Neuronal stem cell (in vitro differentiated cells): Measurements from ENCODE around the gene PDLIM5.

Experiments used
- DNase-seq: peaks from one replicate; pipeline ENCODE4 v3.0.0-alpha.2; 2013; ENCODE audit warnings: low spot score
- H2AFZ ChIP-seq: one replicate; pipeline ENCODE4 v1.6.1; 2013; ENCODE audit warnings: mild to moderate bottlenecking, low read length, inconsistent platforms
- H2AK5ac ChIP-seq: 2 replicates; pipeline ENCODE4 v1.6.1; 2013; ENCODE audit warnings: low read depth, mild to moderate bottlenecking, inconsistent platforms, low read length, moderate library complexity, mixed read lengths
- H2BK120ac ChIP-seq: 2 replicates; pipeline ENCODE4 v1.6.1; 2013; ENCODE audit warnings: low read depth, mild to moderate bottlenecking, inconsistent platforms, low read length, moderate library complexity, mixed read lengths
- H2BK12ac ChIP-seq: one replicate; pipeline ENCODE4 v1.6.1; 2013; ENCODE audit warnings: low read length, inconsistent platforms
- H2BK15ac ChIP-seq: 2 replicates; pipeline ENCODE4 v1.6.1; 2013; ENCODE audit warnings: mild to moderate bottlenecking, low read length, inconsistent platforms, mixed read lengths
- H2BK5ac ChIP-seq: one replicate; pipeline ENCODE4 v1.6.1; 2013; ENCODE audit warnings: inconsistent platforms, mild to moderate bottlenecking, low read length, moderate library complexity
- H3K14ac ChIP-seq: one replicate; pipeline ENCODE4 v1.6.1; 2013; ENCODE audit warnings: low read length, inconsistent platforms
- H3K18ac ChIP-seq: 2 replicates; pipeline ENCODE4 v1.6.1; 2013; ENCODE audit warnings: low read length, inconsistent platforms
- H3K23ac ChIP-seq: 2 replicates; pipeline ENCODE4 v1.6.1; 2013; ENCODE audit warnings: low read depth, mild to moderate bottlenecking, mixed read lengths, low read length, inconsistent platforms; ENCODE audit not compliant: poor library complexity
- H3K27ac ChIP-seq: replicated peaks from 3 replicates; pipeline ENCODE4 v1.5.1; 2013; ENCODE audit warnings: low read length, inconsistent platforms
- H3K27me3 ChIP-seq, 3 experiments: 2 replicates each; pipeline ENCODE4 v1.6.1; 2013; ENCODE audit warnings: low read length in 3 of 3, mild to moderate bottlenecking in 2 of 3, inconsistent platforms in 1 of 3, low read depth in 1 of 3, mixed read lengths in 1 of 3, moderate library complexity in 1 of 3; ENCODE audit not compliant: control insufficient read depth in 3 of 3, insufficient read depth in 3 of 3
- H3K36me3 ChIP-seq, 2 donors: replicated peaks in 1 of 2; 2 replicates each; pipeline ENCODE4 v1.6.1; 2013; ENCODE audit warnings: low read length in 2 of 2; ENCODE audit not compliant: control insufficient read depth in 2 of 2, insufficient read depth in 2 of 2
- H3K4ac ChIP-seq: 2 replicates; pipeline ENCODE4 v1.6.1; 2013; ENCODE audit warnings: inconsistent platforms, mild to moderate bottlenecking, low read length, moderate library complexity
- H3K4me1 ChIP-seq, 2 donors: 1 replicate in 1 of 2; 2 replicates in 1 of 2; pipeline ENCODE4 v1.6.1; 2013; ENCODE audit warnings: low read length in 2 of 2, low read depth in 1 of 2; ENCODE audit not compliant: control insufficient read depth in 2 of 2, insufficient read depth in 1 of 2
- H3K4me2 ChIP-seq: one replicate; pipeline ENCODE4 v1.6.1; 2013; ENCODE audit warnings: mild to moderate bottlenecking, low read length, inconsistent platforms; ENCODE audit not compliant: insufficient read depth, poor library complexity, severe bottlenecking
- H3K4me3 ChIP-seq, 2 donors: 2 replicates each; pipeline ENCODE4 v1.5.1; 2013; ENCODE audit warnings: low read length in 2 of 2, mild to moderate bottlenecking in 2 of 2, inconsistent platforms in 1 of 2, moderate library complexity in 1 of 2
- H3K79me1 ChIP-seq: one replicate; pipeline ENCODE4 v1.6.1; 2013; ENCODE audit warnings: low read depth, mild to moderate bottlenecking, inconsistent platforms, low read length, moderate library complexity
- H3K9ac ChIP-seq: one replicate; pipeline ENCODE4 v1.6.1; 2013; ENCODE audit warnings: mild to moderate bottlenecking, low read depth, low read length, inconsistent platforms; ENCODE audit not compliant: poor library complexity
- H3K9me3 ChIP-seq, 2 donors: replicated peaks in 1 of 2; 2 replicates each; pipeline versions ENCODE3 to v1.6.1; 2013; ENCODE audit warnings: low read length in 2 of 2, mild to moderate bottlenecking in 2 of 2, inconsistent platforms in 1 of 2, low read depth in 1 of 2, mixed read lengths in 1 of 2, moderate library complexity in 1 of 2; ENCODE audit not compliant: control insufficient read depth in 2 of 2, insufficient read depth in 1 of 2
- H4K8ac ChIP-seq: one replicate; pipeline ENCODE4 v1.6.1; 2013; ENCODE audit warnings: low read depth, mild to moderate bottlenecking, inconsistent platforms, low read length, moderate library complexity
- H4K91ac ChIP-seq: one replicate; pipeline ENCODE4 v1.6.1; 2013; ENCODE audit warnings: low read length, low read depth, mild to moderate bottlenecking, inconsistent platforms; ENCODE audit not compliant: poor library complexity
- WGBS, 2 donors: extraction: QIAGEN DNeasy Blood & Tissue Kit; methylation state at CpG; one replicate each; pipeline ENCODE4 v1.1.7; 2013; ENCODE audit warnings: missing lambda C conversion rate in 2 of 2, mixed read lengths in 1 of 2; ENCODE audit not compliant: insufficient read length in 2 of 2, insufficient replicate concordance in 1 of 2; ENCODE audit errors: extremely low coverage in 2 of 2; 5-methylcytosine and 5-hydroxymethylcytosine counted together

PDLIM5 gene

DNA sequence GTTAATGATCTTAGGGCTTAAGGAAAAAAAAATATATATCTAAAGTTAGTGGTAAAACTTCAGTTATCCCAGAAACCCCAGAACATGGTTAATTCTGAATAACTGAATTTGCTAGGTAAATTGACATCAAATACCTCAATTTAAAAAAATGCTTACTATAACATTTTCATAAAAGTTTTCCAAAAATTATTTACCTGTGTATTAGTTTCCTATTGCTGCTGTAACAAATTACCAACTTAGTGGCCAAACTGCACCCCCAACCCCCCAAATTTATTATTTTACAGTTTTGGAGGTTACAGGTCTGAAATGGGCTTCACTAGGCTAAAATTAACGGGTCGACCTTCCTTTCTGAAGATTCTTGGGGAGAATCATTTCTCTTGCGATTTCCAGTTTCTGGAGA, 95.2 kb downstream of the PDLIM5 start:
- WGBS, 2 donors: no CpG with 5 or more reads among the region's 3 CpGs
- Histone ChIP-seq H3K27ac (no peak overlapping the region), H2BK12ac (no peak overlapping the region)

DNA sequence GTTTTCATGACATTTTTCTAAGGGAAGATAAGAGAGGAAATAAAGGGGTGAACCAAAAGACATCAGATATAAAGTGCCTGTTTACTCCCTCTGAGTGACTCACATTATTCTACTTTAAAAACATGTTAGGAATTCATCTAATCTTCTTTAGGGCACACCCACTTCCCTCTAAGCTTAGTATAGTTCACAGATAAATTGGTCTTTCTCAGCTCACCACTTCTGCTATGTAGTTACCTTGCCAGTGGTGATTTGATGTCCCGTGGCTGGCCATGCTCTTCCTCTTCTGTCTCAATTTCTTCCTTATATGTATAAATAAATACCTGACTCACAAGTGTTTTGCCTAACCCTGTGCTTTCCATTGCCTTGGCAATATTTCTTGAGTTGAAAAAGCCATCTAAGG, 96.8 kb downstream of the PDLIM5 start:
- no peak overlapping the region for H3K14ac ChIP-seq
- no peak overlapping the region for H2BK5ac ChIP-seq
- H3K9ac ChIP-seq: no peak overlapping the region
- H2BK12ac ChIP-seq: no peak overlapping the region
- no peaks in the 10 kb centered on the region for H3K4me1 ChIP-seq
- no peak overlapping the region for H3K27ac ChIP-seq
- no peak overlapping the region for H3K4me2 ChIP-seq
- H3K18ac ChIP-seq: no peak overlapping the region
- no peak overlapping the region for H4K8ac ChIP-seq
- DNase-seq: no peak
- H3K23ac ChIP-seq: no peak overlapping the region
- no peak overlapping the region for H2BK15ac ChIP-seq
- no peak overlapping the region for H3K4me3 ChIP-seq
- no peaks in the 10 kb centered on the region for H3K36me3 ChIP-seq
- H3K4ac ChIP-seq: no peak overlapping the region
- no peaks in the 10 kb centered on the region for H3K27me3 ChIP-seq
- H3K79me1 ChIP-seq: no peaks in the 10 kb centered on the region
- no CpG with 5 or more reads among the region's 1 CpG for WGBS, 2 donors
- no peaks in the 10 kb centered on the region for H3K9me3 ChIP-seq
- no peak overlapping the region for H2BK120ac ChIP-seq
- H2AFZ ChIP-seq: no peak overlapping the region
- H2AK5ac ChIP-seq: no peak overlapping the region
- no peak overlapping the region for H4K91ac ChIP-seq

More for the DNA sequence above, 95.2 kb downstream of the PDLIM5 start:
- H3K4me1 ChIP-seq: no peaks in the 10 kb centered on the region
- no peak overlapping the region for H3K4ac ChIP-seq
- H4K91ac ChIP-seq: no peak overlapping the region
- no peak overlapping the region for H4K8ac ChIP-seq
- no peak overlapping the region for H3K23ac ChIP-seq
- H2BK15ac ChIP-seq: no peak overlapping the region
- no peak overlapping the region for H3K4me2 ChIP-seq
- no peak overlapping the region for H2BK120ac ChIP-seq
- no peak overlapping the region for H3K18ac ChIP-seq
- no peak overlapping the region for H3K4me3 ChIP-seq
- H2AK5ac ChIP-seq: no peak overlapping the region
- no peak overlapping the region for H2BK5ac ChIP-seq
- no peak overlapping the region for H3K14ac ChIP-seq
- H2AFZ ChIP-seq: no peak overlapping the region
- H3K27me3 ChIP-seq: no peaks in the 10 kb centered on the region
- H3K79me1 ChIP-seq: no peaks in the 10 kb centered on the region
- no peaks in the 10 kb centered on the region for H3K36me3 ChIP-seq
- no peak for DNase-seq
- no peaks in the 10 kb centered on the region for H3K9me3 ChIP-seq
- H3K9ac ChIP-seq: no peak overlapping the region

DNA sequence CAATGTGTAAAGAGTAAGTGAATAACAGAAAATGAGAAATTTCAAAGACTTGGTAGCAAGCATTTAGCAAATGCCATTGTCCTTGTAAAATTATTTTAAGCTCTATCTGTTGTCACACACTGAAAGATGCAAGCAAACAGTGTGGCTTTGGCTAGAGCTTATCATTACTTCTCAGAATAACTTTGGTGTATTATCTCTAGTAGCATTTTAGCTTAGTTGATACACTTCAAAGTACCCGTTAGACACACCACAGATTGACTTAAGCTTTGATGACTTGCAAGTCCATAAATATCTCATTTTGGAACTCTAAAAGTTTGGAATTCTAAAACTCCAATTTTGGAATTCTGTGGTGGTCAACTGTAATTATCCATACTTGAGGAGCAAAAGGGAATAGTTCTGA, 98.6 kb downstream of the PDLIM5 start:
- no peak overlapping the region for H3K9ac ChIP-seq
- H3K79me1 ChIP-seq: no peaks in the 10 kb centered on the region
- H3K4me2 ChIP-seq: no peak overlapping the region

DNA sequence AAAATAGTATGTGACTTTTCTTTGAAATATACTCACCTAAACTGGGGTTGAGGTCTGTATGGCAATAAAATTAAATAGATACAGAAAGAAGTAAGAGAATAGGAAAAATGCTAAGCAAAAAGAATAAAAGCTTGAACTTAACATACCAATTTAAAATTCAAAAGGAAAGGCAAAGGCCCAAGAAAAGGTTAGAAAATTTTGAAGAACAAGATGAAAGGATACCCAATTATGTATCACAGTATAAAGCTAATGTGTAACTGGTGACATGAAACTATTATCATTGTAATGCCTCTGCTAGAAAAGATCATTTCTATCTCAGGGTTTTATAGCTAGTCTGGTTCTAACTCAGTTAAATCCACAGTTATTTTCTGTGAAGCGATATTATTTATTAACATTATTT, 99.1 kb downstream of the PDLIM5 start:
- no peak overlapping the region for H2BK120ac ChIP-seq
- H2BK15ac ChIP-seq: no peak overlapping the region
- no peak overlapping the region for H3K23ac ChIP-seq
- no peak overlapping the region for H2AFZ ChIP-seq
- H3K14ac ChIP-seq: no peak overlapping the region
- H4K91ac ChIP-seq: no peak overlapping the region
- no peak overlapping the region for H2AK5ac ChIP-seq
- H3K4me3 ChIP-seq: no peak overlapping the region
- H4K8ac ChIP-seq: no peak overlapping the region
- H2BK5ac ChIP-seq: no peak overlapping the region
- no peak for DNase-seq
- WGBS, 2 donors: no CpG with 5 or more reads among the region's 1 CpG
- H3K9me3 ChIP-seq: no peaks in the 10 kb centered on the region
- no peak overlapping the region for H2BK12ac ChIP-seq
- H3K27ac ChIP-seq: no peak overlapping the region
- no peaks in the 10 kb centered on the region for H3K4me1 ChIP-seq
- no peak overlapping the region for H3K9ac ChIP-seq
- H3K27me3 ChIP-seq: no peaks in the 10 kb centered on the region
- H3K79me1 ChIP-seq: no peaks in the 10 kb centered on the region
- no peaks in the 10 kb centered on the region for H3K36me3 ChIP-seq
- H3K4ac ChIP-seq: no peak overlapping the region
- no peak overlapping the region for H3K18ac ChIP-seq
- no peak overlapping the region for H3K4me2 ChIP-seq

More for the DNA sequence above, 98.6 kb downstream of the PDLIM5 start:
- Histone ChIP-seq H3K27me3 (no peaks in the 10 kb centered on the region), H2AFZ (no peak overlapping the region), H3K4ac (no peak overlapping the region), H2BK15ac (no peak overlapping the region), H3K4me3 (no peak overlapping the region), H2BK12ac (no peak overlapping the region), H2AK5ac (no peak overlapping the region), H3K18ac (no peak overlapping the region), H2BK5ac (no peak overlapping the region), H3K4me1 (no peaks in the 10 kb centered on the region), H2BK120ac (no peak overlapping the region), H4K8ac (no peak overlapping the region), H3K9me3 (no peaks in the 10 kb centered on the region), H3K27ac (no peak overlapping the region), H3K14ac (no peak overlapping the region), H3K23ac (no peak overlapping the region), H4K91ac (no peak overlapping the region), H3K36me3 (no peaks in the 10 kb centered on the region)
- no peak for DNase-seq
- no CpG with 5 or more reads among the region's 1 CpG for WGBS, 2 donors
